HCT116 (cell line): ENCODE results near the gene LMAN1L. TPM values are rescaled to one million over a fixed set of nuclear protein-coding genes. Genes with fewer than 3 reads are reported as not detected.

ENCODE experiments used
- ATAC-seq: fragments of 200-7000 bp; cut with Tn5 transposase; 2 replicates; pipeline ENCODE4 v1.9.1; 2020; ENCODE audit warnings: mild to moderate bottlenecking, moderate library complexity
- BruUV-seq: library from RNA; stranded (reverse); fragments of 400-500 nt; replicated peaks from 2 replicates; lab custom pipeline; 2021; lab: Mats Ljungman, UMichigan
- CTCF ChIA-PET: fragments of 300-600 bp; sonication (Branson Sonifier 250); formaldehyde crosslinking; loops from one replicate; lab custom pipeline; 2021; ENCODE audit warnings: antibody characterized with exemption; lab: Charles Lee
- POLR2A ChIA-PET: fragments of 300-600, 350-600 bp; sonication (Branson Sonifier 250); formaldehyde crosslinking; loops from one replicate; lab custom pipeline; 2021; ENCODE audit warnings: antibody characterized with exemption; lab: Charles Lee
- RAD21 ChIA-PET, 2 experiments: fragments of 300-600 bp; sonication (Branson Sonifier 250); formaldehyde crosslinking; loops; one replicate each; lab custom pipeline; 2023; ENCODE audit warnings: low total read pairs in 2 of 2; ENCODE audit not compliant: uncharacterized antibody in 2 of 2, unreplicated experiment in 2 of 2, low non-redundant PET in 1 of 2; lab: Charles Lee
- DNase-seq: peaks from one replicate; pipeline ENCODE4 v3.0.0-alpha.2; 2010; ENCODE audit warnings: low read depth, low spot score
- H2AFZ ChIP-seq: fragments of 200-600 bp; shearing (Covaris generic), sonication (generic); 2 replicates; pipeline ENCODE4 v1.6.1; 2017; ENCODE audit warnings: low read depth, mixed run types, mixed read lengths, antibody characterized with exemption, low read length; ENCODE audit not compliant: poor library complexity, severe bottlenecking
- H3K27ac ChIP-seq: 2 replicates; pipeline ENCODE4 v1.5.1; 2012; ENCODE audit warnings: low read depth, low read length
- H3K27me3 ChIP-seq: fragments of 200-600 bp; sonication (generic); 2 replicates; pipeline ENCODE4 v1.6.1; 2016; ENCODE audit warnings: mixed run types, low read length, mixed read lengths; ENCODE audit not compliant: insufficient read depth
- H3K36me3 ChIP-seq, 2 experiments: fragments of 200-500 bp in 1 of 2; fragments of 200-600 bp in 1 of 2; sonication (Bioruptor generic) in 1 of 2; sonication (generic) in 1 of 2; 2 replicates each; pipeline versions ENCODE4 v1.5.1 to v1.6.1; 2014 to 2016; ENCODE audit warnings: low read length in 2 of 2, inconsistent platforms in 1 of 2, mixed read lengths in 1 of 2, mixed run types in 1 of 2; ENCODE audit not compliant: insufficient read depth in 2 of 2, control insufficient read depth in 1 of 2
- H3K4me1 ChIP-seq, 2 experiments: fragments of 200-600 bp in 1 of 2; sonication (generic) in 1 of 2; 2 replicates each; pipeline versions ENCODE4 v1.5.1 to v1.6.1; 2012 to 2017; ENCODE audit warnings: low read length in 2 of 2, inconsistent platforms in 1 of 2, mild to moderate bottlenecking in 1 of 2, mixed read lengths in 1 of 2, mixed run types in 1 of 2, moderate library complexity in 1 of 2; ENCODE audit not compliant: insufficient read depth in 2 of 2, control insufficient read depth in 1 of 2
- H3K4me2 ChIP-seq: fragments of 200-600 bp; sonication (generic); 2 replicates; pipeline ENCODE4 v1.6.1; 2017; ENCODE audit warnings: mixed run types, low read length, mixed read lengths
- H3K4me3 ChIP-seq, 2 experiments: fragments of 200-600 bp in 1 of 2; sonication (generic) in 1 of 2; replicated peaks in 1 of 2; 2 replicates each; pipeline ENCODE4 v1.5.1; 2011 to 2016; ENCODE audit warnings: low read length in 2 of 2, control low read depth in 1 of 2, low read depth in 1 of 2, mild to moderate bottlenecking in 1 of 2, mixed read lengths in 1 of 2, mixed run types in 1 of 2
- H3K79me2 ChIP-seq: fragments of 200-600 bp; sonication (generic); 2 replicates; pipeline ENCODE4 v1.6.1; 2017; ENCODE audit warnings: mild to moderate bottlenecking, mixed run types, low read length, moderate library complexity, mixed read lengths; ENCODE audit not compliant: insufficient read depth
- H3K9ac ChIP-seq: fragments of 200-600 bp; sonication (generic); 2 replicates; pipeline ENCODE4 v1.6.1; 2016; ENCODE audit warnings: low read length, mixed read lengths
- H3K9me2 ChIP-seq: fragments of 200-600 bp; sonication (generic), shearing (Covaris generic); 2 replicates; pipeline ENCODE4 v1.6.1; 2017; ENCODE audit warnings: mixed run types, mild to moderate bottlenecking, moderate library complexity; ENCODE audit not compliant: insufficient read depth
- H3K9me3 ChIP-seq, 2 experiments: fragments of 200-500 bp in 1 of 2; fragments of 200-600 bp in 1 of 2; sonication (Bioruptor generic) in 1 of 2; sonication (generic) in 1 of 2; 2 replicates each; pipeline ENCODE4 v1.6.1; 2014 to 2017; ENCODE audit warnings: low read length in 2 of 2, mixed read lengths in 2 of 2, inconsistent platforms in 1 of 2, low read depth in 1 of 2, mild to moderate bottlenecking in 1 of 2, mixed run types in 1 of 2, moderate library complexity in 1 of 2; ENCODE audit not compliant: control insufficient read depth in 1 of 2, insufficient read depth in 1 of 2
- H4K20me1 ChIP-seq: fragments of 200-600 bp; sonication (generic), shearing (Covaris generic); 2 replicates; pipeline ENCODE4 v1.6.1; 2017; ENCODE audit warnings: mixed run types, mild to moderate bottlenecking, moderate library complexity; ENCODE audit not compliant: insufficient read depth
- CEBPB ChIP-seq: IDR thresholded peaks from 2 replicates; pipeline ENCODE4 v1.6.1; 2012; ENCODE audit warnings: low read depth
- RAD21 ChIP-seq: IDR thresholded peaks from 2 replicates; pipeline ENCODE4 v1.6.1; 2012; ENCODE audit warnings: low read depth, mild to moderate bottlenecking
- SRF ChIP-seq: IDR thresholded peaks from 2 replicates; pipeline ENCODE4 v1.6.1; 2012; ENCODE audit warnings: low read depth
- TCF7L2 ChIP-seq: IDR thresholded peaks from 2 replicates; pipeline ENCODE4 v1.7.0; 2011; ENCODE audit warnings: borderline replicate concordance, inconsistent platforms; ENCODE audit not compliant: insufficient read depth, insufficient read length; ENCODE audit errors: extremely low read depth
- ZFX ChIP-seq: fragments of 450-650 bp; IDR thresholded peaks from 2 replicates; pipeline ENCODE4 v1.6.1; 2017
- intact Hi-C: fragments of 100-400 bp; cut with micrococcal nuclease; formaldehyde crosslinking; loops from 2 replicates; pipeline ENCODE4 v1.10.0; 2022
- total RNA-seq: library from RNA; stranded (reverse); gene quantifications from one replicate; pipeline ENCODE4 v1.2.1, GENCODE V29; 2021; ENCODE audit not compliant: unreplicated experiment
- TF ChIP-seq, protein P1 (sequence below): IDR thresholded peaks from 2 replicates; pipeline ENCODE4 v1.6.1; 2012; ENCODE audit warnings: low read depth

Gene LMAN1L
- total RNA-seq, 1 experiment from 2014 or later: 0.17 TPM

DNA sequence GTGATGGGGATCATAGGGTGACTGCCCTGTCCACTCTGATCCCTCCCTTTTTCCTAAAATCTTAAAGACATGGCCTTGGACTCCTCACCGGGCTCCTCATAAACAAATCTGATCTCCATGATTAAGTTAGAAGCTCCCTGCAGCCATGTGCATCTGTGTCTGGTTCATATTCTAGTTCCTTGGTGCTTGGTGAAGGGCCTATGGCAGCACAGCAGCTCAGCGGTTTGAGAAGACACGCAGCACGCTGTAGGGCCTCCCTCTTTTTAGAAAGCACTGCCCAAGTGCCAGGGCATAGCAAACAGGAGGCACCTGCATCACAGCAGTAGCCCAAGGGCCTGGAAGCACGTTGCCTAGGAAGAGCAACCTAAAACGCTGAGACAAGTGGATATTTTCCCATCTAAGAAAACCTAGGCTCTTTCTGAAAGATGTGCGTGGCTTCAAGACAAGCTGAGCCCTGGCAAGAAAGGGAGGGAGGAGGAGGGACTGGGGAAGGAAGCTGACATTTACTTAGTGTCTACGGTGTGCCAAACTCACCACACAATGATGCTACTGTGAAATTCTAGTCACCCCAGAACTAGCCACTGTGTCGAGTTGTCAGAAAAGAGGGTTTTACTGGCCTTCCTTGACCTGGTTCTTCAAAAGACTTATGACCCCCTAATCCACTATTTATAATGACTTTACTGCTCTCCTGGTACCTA is 45.2 kb downstream of the LMAN1L start:
- intact Hi-C loops: no loop called here
- Histone ChIP-seq H2AFZ (no peak overlapping the region), H3K27ac (peak overlapping the region; percentile 28; the same call in 1 of the 2 replicates), H3K9me3 (no peaks in the 10 kb centered on the region), H3K36me3 (peaks cover 0 to 11% of the 10 kb centered on the region in 2 experiments; a peak in 1 of 4 replicates), H3K4me1 (peaks cover 0 to 32% of the 10 kb centered on the region in 2 experiments; a peak in 3 of 4 replicates), H3K9ac (peak overlapping the region; percentile 11), H3K79me2 (peaks cover 25% of the 10 kb centered on the region), H3K4me2 (peak overlapping the region; percentile 57), H3K27me3 (no peaks in the 10 kb centered on the region), H3K4me3 (no peak overlapping the region), H4K20me1 (no peaks in the 10 kb centered on the region), H3K9me2 (no peaks in the 10 kb centered on the region)
- RAD21 ChIA-PET: no interaction called here
- CTCF ChIA-PET: interaction anchor here (0.6 kb wide), 1 partner anchor 83 kb away, joined by 5 read pairs; no protein-coding TSS in a partner anchor
- no peak for DNase-seq
- no TSS peak for BruUV-seq
- TF ChIP-seq SRF (no peak), CEBPB (no peak), RAD21 (no peak), TCF7L2 (no peak), ZFX (no peak)
- TF ChIP-seq, protein P1, sequence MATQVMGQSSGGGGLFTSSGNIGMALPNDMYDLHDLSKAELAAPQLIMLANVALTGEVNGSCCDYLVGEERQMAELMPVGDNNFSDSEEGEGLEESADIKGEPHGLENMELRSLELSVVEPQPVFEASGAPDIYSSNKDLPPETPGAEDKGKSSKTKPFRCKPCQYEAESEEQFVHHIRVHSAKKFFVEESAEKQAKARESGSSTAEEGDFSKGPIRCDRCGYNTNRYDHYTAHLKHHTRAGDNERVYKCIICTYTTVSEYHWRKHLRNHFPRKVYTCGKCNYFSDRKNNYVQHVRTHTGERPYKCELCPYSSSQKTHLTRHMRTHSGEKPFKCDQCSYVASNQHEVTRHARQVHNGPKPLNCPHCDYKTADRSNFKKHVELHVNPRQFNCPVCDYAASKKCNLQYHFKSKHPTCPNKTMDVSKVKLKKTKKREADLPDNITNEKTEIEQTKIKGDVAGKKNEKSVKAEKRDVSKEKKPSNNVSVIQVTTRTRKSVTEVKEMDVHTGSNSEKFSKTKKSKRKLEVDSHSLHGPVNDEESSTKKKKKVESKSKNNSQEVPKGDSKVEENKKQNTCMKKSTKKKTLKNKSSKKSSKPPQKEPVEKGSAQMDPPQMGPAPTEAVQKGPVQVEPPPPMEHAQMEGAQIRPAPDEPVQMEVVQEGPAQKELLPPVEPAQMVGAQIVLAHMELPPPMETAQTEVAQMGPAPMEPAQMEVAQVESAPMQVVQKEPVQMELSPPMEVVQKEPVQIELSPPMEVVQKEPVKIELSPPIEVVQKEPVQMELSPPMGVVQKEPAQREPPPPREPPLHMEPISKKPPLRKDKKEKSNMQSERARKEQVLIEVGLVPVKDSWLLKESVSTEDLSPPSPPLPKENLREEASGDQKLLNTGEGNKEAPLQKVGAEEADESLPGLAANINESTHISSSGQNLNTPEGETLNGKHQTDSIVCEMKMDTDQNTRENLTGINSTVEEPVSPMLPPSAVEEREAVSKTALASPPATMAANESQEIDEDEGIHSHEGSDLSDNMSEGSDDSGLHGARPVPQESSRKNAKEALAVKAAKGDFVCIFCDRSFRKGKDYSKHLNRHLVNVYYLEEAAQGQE: no peak
- POLR2A ChIA-PET: interaction anchor here (0.7 kb wide), 1 partner anchor 101 kb away, joined by 3 read pairs; no protein-coding TSS in a partner anchor
- ATAC-seq: no peak
